ENCODE data around the gene ST6GALNAC2.
A peak's percentile ranks its signal among the peaks of the same experiment; 100 is the strongest.
"Not testable (repeated sequence)": the region's sequence is repeated elsewhere in the genome, so short reads cannot be mapped to it uniquely, and the experiment has no call there.

Gene ST6GALNAC2

GRCh38 chr17:76585649-76586593 is at the start of gene ST6GALNAC2:
ST6GALNAC2 (minus strand) TSS chr17:76585860; CDS start chr17:76585808, 52 bp downstream.
- peak; percentile 43 for DNase-seq (ENCODE audit: low spot score)

DNA sequence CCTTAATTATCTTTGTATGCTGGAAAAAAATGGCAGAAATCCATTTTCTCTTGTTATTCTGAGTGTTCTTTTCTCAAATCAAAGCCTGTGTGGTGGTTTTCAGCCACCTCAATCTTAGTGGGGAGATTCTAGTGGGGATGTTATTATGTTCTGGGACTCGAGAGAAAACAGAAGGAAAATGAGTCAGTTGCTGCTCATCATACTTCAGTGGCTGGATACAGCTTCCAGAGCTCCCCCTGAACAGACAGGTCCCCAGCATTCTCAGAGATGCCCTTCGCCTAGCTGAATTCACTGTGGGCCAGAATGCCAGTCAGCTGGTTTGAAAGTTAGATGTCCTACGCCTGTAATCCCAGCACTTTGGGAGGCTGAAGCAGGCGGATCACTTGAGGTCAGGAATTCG is 49.4 kb upstream of the ST6GALNAC2 start:
- no peak for DNase-seq (ENCODE audit: low spot score)

DNA sequence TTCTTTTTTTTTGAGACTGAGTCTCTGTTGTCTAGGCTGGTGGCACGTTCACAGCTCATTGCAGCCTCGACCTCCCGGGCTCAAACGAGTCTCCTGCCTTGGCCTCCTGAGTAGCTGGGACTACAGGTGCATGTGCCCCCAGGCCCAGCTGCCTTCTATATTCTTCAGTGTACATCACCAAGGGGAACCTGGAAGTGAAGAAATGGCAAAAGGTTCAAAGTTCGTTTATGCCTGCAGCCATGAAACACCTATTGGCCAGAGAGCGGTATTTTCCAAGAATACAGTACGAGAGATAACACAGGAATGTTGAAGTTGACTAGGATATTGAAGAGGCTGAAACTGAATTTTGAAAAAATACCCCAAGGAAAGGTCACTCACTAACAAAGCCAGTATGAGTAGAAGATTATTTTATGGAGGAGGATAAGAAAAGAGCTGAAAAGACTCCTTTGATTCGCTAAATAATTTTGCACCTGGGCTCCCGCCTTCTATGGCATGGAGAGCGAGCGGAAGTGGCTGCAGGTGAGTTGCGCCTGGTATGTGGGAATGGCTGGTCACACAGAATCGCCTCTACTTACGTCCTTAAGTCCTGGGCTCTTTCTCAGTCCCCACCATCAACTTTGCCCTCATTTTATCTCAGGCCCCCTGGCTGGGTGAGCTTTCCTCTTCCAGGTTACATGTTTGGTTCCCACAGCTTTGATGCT is 48.1 kb upstream of the ST6GALNAC2 start:
- DNase-seq (ENCODE audit: low spot score), result no peak

- no peak for DNase-seq (ENCODE audit: low spot score)
Observed at GRCh38 chr17:76631821-76632565, 46.3 kb upstream of the ST6GALNAC2 start.

GRCh38 chr17:76630151-76630550 is 44.5 kb upstream of the ST6GALNAC2 start:
- no peak for DNase-seq (ENCODE audit: low spot score)

GRCh38 chr17:76627510-76627909 is 41.9 kb upstream of the ST6GALNAC2 start:
- DNase-seq (ENCODE audit: low spot score), result no peak

DNA sequence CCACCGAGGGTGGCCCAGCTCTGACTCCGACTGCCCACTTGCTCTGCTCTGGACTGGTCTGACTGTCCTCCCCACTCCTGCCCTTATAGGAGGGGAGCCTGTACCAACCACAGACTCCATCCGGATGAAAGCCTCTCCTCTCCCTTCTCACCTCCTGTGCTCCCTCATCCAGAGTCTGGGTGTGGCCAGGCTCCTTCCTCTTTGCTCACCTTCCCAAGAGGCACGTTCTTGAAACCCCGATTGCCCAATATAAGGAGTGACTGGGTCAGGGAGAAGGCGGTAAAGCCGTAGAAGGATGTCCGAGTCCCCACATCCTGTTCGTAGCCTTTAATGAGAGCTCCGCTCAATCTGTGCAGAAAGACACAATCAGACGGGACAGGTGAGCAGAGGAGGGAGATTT is 40.8 kb upstream of the ST6GALNAC2 start:
- DNase-seq (ENCODE audit: low spot score), result no peak

DNA sequence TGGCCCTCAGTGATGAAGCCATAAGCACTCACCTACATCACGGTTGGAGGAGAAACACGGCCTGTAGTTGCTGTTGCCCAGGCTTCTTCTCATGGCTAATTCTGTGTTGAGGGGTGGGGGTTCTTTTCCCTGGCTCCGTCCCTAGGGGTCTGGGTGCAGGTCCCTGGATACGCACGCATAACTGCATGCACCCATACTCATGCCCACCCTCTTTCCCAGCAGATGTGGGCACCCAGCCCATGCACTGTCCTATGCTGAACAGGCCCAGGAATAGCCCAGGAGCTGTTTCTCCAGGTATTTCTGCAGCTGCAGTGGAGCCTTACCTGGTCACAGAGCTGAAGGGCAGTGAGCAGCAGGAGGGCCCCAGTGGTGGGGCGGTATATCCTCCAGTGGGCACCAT is 39.8 kb upstream of the ST6GALNAC2 start:
- no peak for DNase-seq (ENCODE audit: low spot score)

- peak; percentile 52 for DNase-seq (ENCODE audit: low spot score)
Observed at GRCh38 chr17:76623271-76624146, 37.8 kb upstream of the ST6GALNAC2 start.

DNA sequence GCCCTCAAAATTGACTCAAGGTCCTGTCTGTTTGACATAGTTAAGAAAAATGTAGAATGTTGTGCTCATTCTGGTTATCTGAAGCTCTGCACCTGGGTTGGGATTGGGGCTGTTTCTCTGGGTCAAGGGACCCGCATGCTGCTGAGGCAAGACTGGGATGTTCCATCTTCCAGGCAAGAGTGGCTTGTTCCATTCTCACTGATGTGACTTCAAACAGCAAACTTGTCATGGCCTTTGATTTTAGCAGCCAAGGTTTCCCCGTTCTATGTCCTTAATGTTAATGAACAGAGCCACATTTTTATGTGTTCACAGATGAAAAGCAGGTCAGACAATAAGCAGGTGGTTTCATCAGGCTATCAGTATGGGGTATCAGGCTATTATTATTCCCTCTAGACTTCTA is 32.2 kb upstream of the ST6GALNAC2 start:
- no peak for DNase-seq (ENCODE audit: low spot score)

- DNase-seq (ENCODE audit: low spot score), result no peak
Observed at GRCh38 chr17:76614912-76615617, 29.4 kb upstream of the ST6GALNAC2 start.

- not testable (repeated sequence) for DNase-seq (ENCODE audit: low spot score)
Observed at GRCh38 chr17:76614064-76614759, 28.6 kb upstream of the ST6GALNAC2 start.

- no peak for DNase-seq (ENCODE audit: low spot score)
Observed at GRCh38 chr17:76612977-76613851, 27.6 kb upstream of the ST6GALNAC2 start.

DNA sequence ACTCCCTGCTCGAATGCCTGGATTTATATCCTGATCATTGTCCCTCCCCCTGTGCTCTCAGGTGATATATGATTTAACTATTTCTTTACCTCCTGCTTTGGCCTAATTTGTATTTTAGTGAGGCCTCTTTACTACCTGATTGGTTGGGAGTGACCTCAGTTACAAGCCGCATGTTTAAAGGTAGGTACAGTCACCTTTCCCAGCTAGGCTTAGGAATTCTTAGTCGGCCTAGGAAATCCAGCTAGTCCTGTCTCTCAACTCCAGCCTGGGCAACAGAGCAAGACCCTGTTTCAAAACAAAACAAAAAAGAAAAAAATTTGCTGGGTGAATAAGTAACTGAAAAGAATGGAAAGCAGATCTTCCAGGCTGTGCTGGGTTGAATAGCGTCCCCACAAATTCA is 26.8 kb upstream of the ST6GALNAC2 start:
- no peak for DNase-seq (ENCODE audit: low spot score)

DNA sequence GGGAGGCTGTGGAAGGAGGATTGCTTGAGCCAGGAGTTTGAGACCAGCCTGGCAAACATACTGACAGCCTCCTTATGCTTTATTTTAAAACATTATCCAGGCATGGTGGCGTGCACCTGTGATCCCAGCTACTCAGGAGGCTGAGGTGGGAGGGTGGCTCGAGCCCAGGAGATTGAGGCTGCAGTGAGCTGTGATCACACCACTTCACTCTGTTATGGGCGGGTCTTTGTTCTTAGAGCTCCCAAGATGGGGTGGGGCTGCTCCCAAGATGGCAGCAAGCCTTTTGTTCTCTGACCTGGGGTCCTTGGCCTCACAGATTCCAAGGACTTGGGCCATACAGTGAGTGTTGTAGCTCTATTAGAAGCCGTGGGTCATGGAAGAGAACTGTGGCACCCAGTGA is 26.1 kb upstream of the ST6GALNAC2 start:
- DNase-seq (ENCODE audit: low spot score), result no peak

DNA sequence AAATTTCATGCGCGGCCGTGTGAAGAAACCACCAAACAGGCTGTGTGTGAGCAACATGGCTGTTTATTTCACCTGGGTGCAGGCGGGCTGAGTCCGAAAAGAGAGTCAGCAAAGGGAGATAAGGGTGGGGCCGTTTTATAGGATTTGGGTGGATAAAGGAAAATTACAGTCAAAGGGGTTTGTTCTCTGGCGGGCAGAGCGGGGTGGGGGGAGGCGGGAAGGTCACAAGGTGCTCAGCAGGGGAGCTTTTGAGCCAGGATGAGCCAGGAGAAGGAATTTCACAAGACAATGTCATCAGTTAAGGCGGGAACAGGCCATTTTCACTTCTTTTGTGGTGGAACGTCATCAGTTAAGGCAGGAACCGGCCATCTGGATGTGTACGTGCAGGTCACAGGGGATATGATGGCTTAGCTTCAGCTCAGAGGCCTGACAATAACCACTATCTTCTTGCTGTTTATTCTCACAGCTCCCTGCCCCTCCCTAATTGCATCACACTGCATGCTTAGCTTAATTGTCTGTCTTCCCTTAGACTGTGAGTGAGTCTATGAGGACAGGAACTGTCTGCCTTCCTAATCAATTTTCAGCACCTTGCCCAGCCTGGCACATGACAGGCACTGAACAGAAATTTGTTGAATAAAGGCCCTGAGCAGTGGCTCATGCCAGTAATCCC is 25.6 kb upstream of the ST6GALNAC2 start:
- not testable (repeated sequence) for DNase-seq (ENCODE audit: low spot score)

DNA sequence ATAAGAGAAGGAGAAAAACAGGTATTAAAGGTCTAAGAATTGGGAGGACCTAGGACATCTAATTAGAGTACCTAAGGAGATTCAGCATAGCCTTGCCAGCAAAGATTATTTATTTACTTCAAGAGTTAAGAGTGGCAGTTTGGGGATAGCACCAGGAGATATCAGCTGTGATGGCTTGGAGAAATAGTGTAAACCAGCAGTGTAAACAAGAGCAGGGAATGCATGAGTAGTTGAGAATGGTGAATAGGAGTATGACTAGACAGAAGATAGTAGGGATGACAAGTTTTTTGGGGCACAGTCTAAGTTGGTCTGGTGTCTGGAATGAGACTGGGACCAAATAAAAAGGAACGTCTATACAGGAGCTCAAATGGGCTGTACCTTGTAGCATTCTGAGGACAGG is 21.0 kb upstream of the ST6GALNAC2 start:
- not testable (repeated sequence) for DNase-seq (ENCODE audit: low spot score)

DNA sequence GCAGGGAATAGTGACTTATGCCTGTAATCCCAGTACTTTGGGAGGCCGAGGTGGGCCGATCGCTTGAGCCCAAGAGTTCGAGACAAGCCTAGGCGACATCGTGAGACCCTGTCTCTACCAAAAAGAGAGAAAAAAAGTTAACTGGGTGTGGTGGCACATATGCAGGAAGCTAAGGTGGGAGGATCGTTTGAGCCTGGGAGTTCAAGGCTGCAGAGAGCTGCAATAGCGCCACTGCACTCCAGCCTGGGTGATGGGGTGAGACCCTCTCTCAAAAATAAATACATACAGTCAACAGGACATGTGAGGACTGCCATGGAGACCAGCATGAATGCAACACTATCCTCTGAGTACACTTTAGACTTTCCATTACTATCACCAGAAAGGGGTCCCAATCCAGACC is 15.4 kb upstream of the ST6GALNAC2 start:
- DNase-seq (ENCODE audit: low spot score), result no peak
